ENCODE data around the gene ROR1. TPM values are rescaled to one million over a fixed set of nuclear protein-coding genes. Genes with fewer than 3 reads are reported as not detected.

Gene ROR1
- total and polyA plus RNA-seq, 2 of the 4 experiments (the other 2 are of a cell fraction) = 4.4 to 10.0 TPM

DNA sequence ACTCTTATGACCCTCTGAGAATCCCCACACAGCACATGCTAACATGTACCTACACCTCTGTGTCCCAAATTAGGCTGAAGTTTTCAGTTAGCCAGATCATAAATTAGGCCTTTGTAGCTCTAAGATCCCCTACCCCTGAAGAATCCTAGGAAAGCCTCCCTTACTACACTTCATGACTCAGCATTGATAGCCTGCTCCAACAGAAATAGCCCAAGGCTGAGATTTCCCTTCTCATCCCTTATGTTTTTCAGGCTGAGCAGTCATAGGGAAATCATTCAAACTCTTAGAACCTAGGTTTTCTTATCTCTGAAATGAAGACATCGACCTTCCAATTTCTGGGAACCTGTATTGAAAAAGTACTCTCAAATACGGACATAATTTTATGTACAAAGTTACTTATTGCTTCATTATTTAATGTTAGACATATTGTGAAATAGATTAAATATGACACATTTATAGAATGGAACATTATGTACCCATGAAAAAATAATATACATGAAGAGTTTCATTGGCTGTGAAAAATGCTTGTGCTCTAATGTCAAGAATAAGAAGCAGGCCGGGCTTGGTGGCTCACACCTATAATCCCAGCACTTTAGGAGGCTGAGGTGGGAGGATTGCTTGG lies 307.2 kb downstream of the ROR1 start:
- intact Hi-C loops (cut with micrococcal nuclease) = no loop called here
- Histone ChIP-seq H3K9ac (ENCODE audit: low read depth, low read length) (no peak overlapping the region), H4K8ac (ENCODE audit: low read depth in 2 of 2, low read length in 2 of 2) (no peak overlapping the region), H3K4me2 (ENCODE audit: low read depth, low read length) (no peak overlapping the region), H3K4me3 (ENCODE audit: insufficient read depth, low read depth, low read length) (no peak overlapping the region), H2BK5ac (ENCODE audit: low read depth, low read length, poor library complexity, severe bottlenecking) (no peak overlapping the region), H2AK5ac (ENCODE audit: low read depth, low read length) (no peak overlapping the region), H4K91ac (ENCODE audit: insufficient read depth, low read depth, low read length) (no peak overlapping the region), H3K36me3 (ENCODE audit: control insufficient read depth, insufficient read depth, low read length) (no peaks in the 10 kb centered on the region), H2AK9ac (replicated peaks; ENCODE audit: low read depth, low read length, poor library complexity) (no peak overlapping the region), H2BK120ac (ENCODE audit: low read depth, low read length) (no peak overlapping the region), H4K5ac (ENCODE audit: low read depth, low read length) (no peak overlapping the region), H2BK15ac (ENCODE audit: low read depth, low read length) (no peak overlapping the region), H3K27ac (ENCODE audit: insufficient read depth, low read length) (no peak overlapping the region), H3K27me3 (ENCODE audit: control insufficient read depth, insufficient read depth, low read length) (no peaks in the 10 kb centered on the region; the same call in 1 of the 2 replicates), H3K23ac (ENCODE audit: low read depth, low read length) (no peak overlapping the region), H3K18ac (ENCODE audit: low read depth, low read length) (no peak overlapping the region), H3K4ac (ENCODE audit: low read depth, low read length) (no peak overlapping the region), H2AFZ (replicated peaks; ENCODE audit: low read length, poor library complexity) (no peak overlapping the region), H3K9me1 (ENCODE audit: insufficient read depth, low read length) (no peaks in the 10 kb centered on the region), H3K79me1 (ENCODE audit: low read depth in 1 of 2, low read length in 2 of 2) (no peaks in the 10 kb centered on the region), H2BK20ac (ENCODE audit: low read depth, low read length) (no peak overlapping the region), H4K20me1 (ENCODE audit: insufficient read depth, low read length) (no peaks in the 10 kb centered on the region), H3K4me1 (ENCODE audit: control insufficient read depth, insufficient read depth, low read length) (no peaks in the 10 kb centered on the region; the same call in 1 of the 2 replicates), H3K14ac (replicated peaks; ENCODE audit: low read depth, low read length) (no peak overlapping the region), H3K9me3 (ENCODE audit: control insufficient read depth, insufficient read depth, low read length) (no peaks in the 10 kb centered on the region), H3K56ac (ENCODE audit: extremely low read depth, insufficient read depth, low read length) (no peak overlapping the region)
- in situ Hi-C loops (cut with MboI; ENCODE audit: low sequenced_read_pairs) = no loop called here
- BruUV-seq (replicated peaks) = no TSS peak
- dilution Hi-C loops (cut with HindIII; ENCODE audit: low sequenced_read_pairs, unreplicated experiment) = no loop called here
- peak; percentile 35; the same call in 1 of the 2 replicates for ATAC-seq (ENCODE audit: low read depth)
- no CpG with 5 or more reads among the region's 3 CpGs for WGBS, 2 experiments (ENCODE audit: extremely low coverage in 2 of 2, insufficient read length in 1 of 2)
- peak; percentile 61 for DNase-seq
- TF ChIP-seq MXI1 (IDR thresholded peaks at IDR 0.05; ENCODE audit: borderline replicate concordance, low read depth, low read length) = no peak
- peak; percentile 38; the same call in 1 of the 2 replicates for TF ChIP-seq CEBPB (IDR thresholded peaks at IDR 0.05; ENCODE audit: low read depth, low read length)
- peak; percentile 77 for TF ChIP-seq NFE2L2 (IDR thresholded peaks at IDR 0.05; ENCODE audit: low read depth, low read length)
- TF ChIP-seq, protein P1, sequence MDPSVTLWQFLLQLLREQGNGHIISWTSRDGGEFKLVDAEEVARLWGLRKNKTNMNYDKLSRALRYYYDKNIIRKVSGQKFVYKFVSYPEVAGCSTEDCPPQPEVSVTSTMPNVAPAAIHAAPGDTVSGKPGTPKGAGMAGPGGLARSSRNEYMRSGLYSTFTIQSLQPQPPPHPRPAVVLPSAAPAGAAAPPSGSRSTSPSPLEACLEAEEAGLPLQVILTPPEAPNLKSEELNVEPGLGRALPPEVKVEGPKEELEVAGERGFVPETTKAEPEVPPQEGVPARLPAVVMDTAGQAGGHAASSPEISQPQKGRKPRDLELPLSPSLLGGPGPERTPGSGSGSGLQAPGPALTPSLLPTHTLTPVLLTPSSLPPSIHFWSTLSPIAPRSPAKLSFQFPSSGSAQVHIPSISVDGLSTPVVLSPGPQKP (IDR thresholded peaks at IDR 0.05; ENCODE audit: borderline replicate concordance, low read depth, low read length) = no peak
- no peak for TF ChIP-seq RFX5 (IDR thresholded peaks at IDR 0.05; ENCODE audit: low read depth, low read length)
- peak; percentile 63 for TF ChIP-seq MAFK (IDR thresholded peaks at IDR 0.05; ENCODE audit: low read depth, low read length)
- no peak for TF ChIP-seq CHD1 (IDR thresholded peaks at IDR 0.05; ENCODE audit: low read depth, low read length)
- CTCF ChIA-PET = no interaction called here
- POLR2A ChIA-PET (ENCODE audit: unreplicated experiment) = no interaction called here
